GM12801 (cell line): ENCODE measurements around the gene PLOD3.

ENCODE experiments used
- CTCF ChIP-seq: IDR thresholded peaks from one replicate; pipeline ENCODE4 v1.5.1; 2011; ENCODE audit warnings: control low read depth; ENCODE audit not compliant: insufficient read length; ENCODE audit errors: extremely low read depth

Gene PLOD3

GRCh38 chr7:101166648-101166908 is 50.8 kb downstream of the PLOD3 start:
- no peak for TF ChIP-seq CTCF

- no peak for TF ChIP-seq CTCF
Observed at GRCh38 chr7:101165958-101166647, 51.3 kb downstream of the PLOD3 start.

GRCh38 chr7:101165075-101165957 is 52.1 kb downstream of the PLOD3 start, which contains the start of gene VGF:
Gene VGF, minus strand, starts transcription at chr7:101165569. Its CDS starts 726 bp downstream, at chr7:101164843.
- no peak for TF ChIP-seq CTCF

- no peak for TF ChIP-seq CTCF
Observed at GRCh38 chr7:101164071-101164840, 53.1 kb downstream of the PLOD3 start.

- no peak for TF ChIP-seq CTCF
Observed at GRCh38 chr7:101163279-101164070, 53.9 kb downstream of the PLOD3 start.

GRCh38 chr7:101162551-101163278 is 54.7 kb downstream of the PLOD3 start:
- no peak for TF ChIP-seq CTCF
